CD8-positive, alpha-beta memory T cell (primary cell): Measurements from ENCODE around the gene BAHD1. TPM values are rescaled to one million over a fixed set of nuclear protein-coding genes. Genes with fewer than 3 reads are reported as not detected.
A peak's percentile ranks its signal among the peaks of the same experiment; 100 is the strongest.

Source experiments
- CTCF ChIA-PET: fragments of 350-600 bp; sonication (Branson Sonifier 250); formaldehyde crosslinking; loops from one replicate; lab custom pipeline; 2021; ENCODE audit warnings: antibody characterized with exemption; lab: Charles Lee
- POLR2A ChIA-PET: fragments of 350-600 bp; sonication (Branson Sonifier 250); formaldehyde crosslinking; loops from one replicate; lab custom pipeline; 2021; ENCODE audit warnings: antibody characterized with exemption; lab: Charles Lee
- DNase-seq, 5 donors: peaks; one replicate each; pipeline versions ENCODE4 v3.0.0 to v3.0.0-alpha.2; 2020 to 2022; ENCODE audit warnings: mixed read lengths in 1 of 5
- H3K27ac ChIP-seq: one replicate; pipeline ENCODE4 v1.7.0; 2013; ENCODE audit warnings: low read depth, mild to moderate bottlenecking, low read length, moderate library complexity
- H3K27me3 ChIP-seq: 2 replicates; pipeline ENCODE4 v1.7.0; 2013; ENCODE audit warnings: low read length, mild to moderate bottlenecking; ENCODE audit not compliant: insufficient read depth, poor library complexity, severe bottlenecking
- H3K36me3 ChIP-seq: 2 replicates; pipeline ENCODE4 v1.7.0; 2013; ENCODE audit warnings: mild to moderate bottlenecking, low read length, moderate library complexity; ENCODE audit not compliant: insufficient read depth
- H3K4me1 ChIP-seq: 2 replicates; pipeline ENCODE4 v1.7.0; 2013; ENCODE audit warnings: mild to moderate bottlenecking, low read length, moderate library complexity; ENCODE audit not compliant: insufficient read depth
- H3K4me3 ChIP-seq: 2 replicates; pipeline ENCODE4 v1.7.0; 2013; ENCODE audit warnings: mild to moderate bottlenecking, low read length
- H3K9me3 ChIP-seq: 2 replicates; pipeline ENCODE4 v1.7.0; 2013; ENCODE audit warnings: mild to moderate bottlenecking, low read length
- H3K27ac Mint-ChIP-seq, 8 donors: one replicate each; pipeline ENCODE4 v1.8.0; 2020 to 2021; ENCODE audit warnings: mixed read lengths in 8 of 8, mild to moderate bottlenecking in 6 of 8, inconsistent platforms in 3 of 8, moderate library complexity in 3 of 8
- H3K27me3 Mint-ChIP-seq, 2 donors: one replicate each; pipeline ENCODE4 v1.8.0; 2020 to 2021; ENCODE audit warnings: mixed read lengths in 2 of 2, mild to moderate bottlenecking in 1 of 2, moderate library complexity in 1 of 2
- H3K36me3 Mint-ChIP-seq, 3 donors: one replicate each; pipeline ENCODE4 v1.8.0; 2020 to 2021; ENCODE audit warnings: mixed read lengths in 3 of 3, inconsistent platforms in 1 of 3, mild to moderate bottlenecking in 1 of 3
- H3K4me1 Mint-ChIP-seq, 3 donors: one replicate each; pipeline ENCODE4 v1.8.0; 2020 to 2021; ENCODE audit warnings: mixed read lengths in 3 of 3, inconsistent platforms in 1 of 3, mild to moderate bottlenecking in 1 of 3
- H3K4me3 Mint-ChIP-seq, 7 donors: one replicate each; pipeline ENCODE4 v1.8.0; 2020 to 2021; ENCODE audit warnings: mixed read lengths in 7 of 7, mild to moderate bottlenecking in 6 of 7, moderate library complexity in 4 of 7, inconsistent platforms in 2 of 7
- H3K9me3 Mint-ChIP-seq, 5 donors: one replicate each; pipeline ENCODE4 v1.8.0; 2020 to 2022; ENCODE audit warnings: mixed read lengths in 5 of 5, mild to moderate bottlenecking in 3 of 5, moderate library complexity in 2 of 5, inconsistent platforms in 1 of 5
- polyA plus RNA-seq: library from polyadenylated mRNA; unstranded; fragments of 300-500 nt; fragmentation: Illumina TruSeq; gene quantifications from one replicate; pipeline ENCODE4 v1.2.3, GENCODE V29; 2021
- total RNA-seq, 2 experiments: library from RNA; stranded (reverse); gene quantifications; one replicate each; pipeline ENCODE4 v1.2.3, GENCODE V29; 2021

The BAHD1 gene
- total and polyA plus RNA-seq, 3 experiments from 2014 or later = 4.1 to 24.9 (median 23.6) TPM

GRCh38 chr15:40407330-40407990 is 33.3 kb upstream of the BAHD1 start:
- Mint-ChIP-seq H3K27ac (peak overlapping the region; percentile 11 to 75 (median 54)), H3K9me3 (no peaks in the 10 kb centered on the region), H3K4me3 (peak overlapping the region; percentile 53 to 85 (median 66)), H3K4me1 (peaks cover 33 to 54% (median 45%) of the 10 kb centered on the region in 3 donors), H3K36me3 (peaks cover 6 to 56% (median 14%) of the 10 kb centered on the region in 3 donors), H3K27me3 (no peaks in the 10 kb centered on the region)
- no peak overlapping the region for H3K27ac ChIP-seq
- no peaks in the 10 kb centered on the region for H3K27me3 ChIP-seq
- ChIA-PET POLR2A (no interaction called here), CTCF (interaction anchor here (0.8 to 5.8 kb wide), 9 partner anchors 9 to 133 kb away, joined by 3 to 32 read pairs (median 4); partner anchors contain the start of gene KNSTRN)
- no peak overlapping the region for H3K4me3 ChIP-seq
- peaks cover 24% of the 10 kb centered on the region for H3K4me1 ChIP-seq
- DNase-seq = no peak
- no peaks in the 10 kb centered on the region for H3K9me3 ChIP-seq
- H3K36me3 ChIP-seq = peaks cover 18% of the 10 kb centered on the region

GRCh38 chr15:40409366-40409765 is 31.4 kb upstream of the BAHD1 start:
- POLR2A ChIA-PET = interaction anchor here (0.6 kb wide), 1 partner anchor 24 kb away, joined by 4 read pairs; no protein-coding TSS in a partner anchor
- DNase-seq = no peak
- no peaks in the 10 kb centered on the region for H3K27me3 ChIP-seq

GRCh38 chr15:40410476-40410875 is 30.3 kb upstream of the BAHD1 start:
- no peak overlapping the region for H3K4me3 ChIP-seq
- peak overlapping the region in 1 of 8 donors; percentile 87 for H3K27ac Mint-ChIP-seq
- H3K36me3 Mint-ChIP-seq = peaks cover 6 to 79% (median 23%) of the 10 kb centered on the region in 3 donors
- H3K36me3 ChIP-seq = peaks cover 28% of the 10 kb centered on the region
- H3K27me3 Mint-ChIP-seq = no peaks in the 10 kb centered on the region
- no peak overlapping the region for H3K27ac ChIP-seq
- peak overlapping the region in 1 of 7 donors; percentile 78 for H3K4me3 Mint-ChIP-seq
- ChIA-PET CTCF (interaction anchor here (0.9 kb wide), 1 partner anchor 66 kb away, joined by 4 read pairs; no protein-coding TSS in a partner anchor), POLR2A (no interaction called here)
- H3K4me1 Mint-ChIP-seq = peaks cover 19 to 35% (median 25%) of the 10 kb centered on the region in 3 donors
- H3K4me1 ChIP-seq = peaks cover 14% of the 10 kb centered on the region
- no peaks in the 10 kb centered on the region for H3K9me3 Mint-ChIP-seq
- H3K27me3 ChIP-seq = no peaks in the 10 kb centered on the region
- H3K9me3 ChIP-seq = no peaks in the 10 kb centered on the region
- DNase-seq = no peak

More at GRCh38 chr15:40409366-40409765, 31.4 kb upstream of the BAHD1 start:
- H3K4me3 Mint-ChIP-seq = peak overlapping the region in 1 of 7 donors; percentile 60
- Histone ChIP-seq H3K27ac (no peak overlapping the region), H3K4me3 (no peak overlapping the region), H3K9me3 (no peaks in the 10 kb centered on the region), H3K4me1 (peaks cover 24% of the 10 kb centered on the region), H3K36me3 (peaks cover 23% of the 10 kb centered on the region)
- peak overlapping the region in 1 of 8 donors; percentile 32 for H3K27ac Mint-ChIP-seq
- H3K4me1 Mint-ChIP-seq = peaks cover 28 to 46% (median 37%) of the 10 kb centered on the region in 3 donors
- CTCF ChIA-PET = no interaction called here
- no peaks in the 10 kb centered on the region for H3K27me3 Mint-ChIP-seq
- H3K9me3 Mint-ChIP-seq = no peaks in the 10 kb centered on the region
- H3K36me3 Mint-ChIP-seq = peaks cover 6 to 71% (median 19%) of the 10 kb centered on the region in 3 donors

- CTCF ChIA-PET = interaction anchor here (3.4 kb wide), 1 partner anchor 10 kb away, joined by 18 read pairs; no protein-coding TSS in a partner anchor
Measured at GRCh38 chr15:40412095-40412759, 28.5 kb upstream of the BAHD1 start.

GRCh38 chr15:40413036-40413435 is 27.7 kb upstream of the BAHD1 start:
- Mint-ChIP-seq H3K4me3 (no peak overlapping the region), H3K4me1 (peaks cover 3 to 14% (median 6%) of the 10 kb centered on the region in 3 donors), H3K27ac (peak overlapping the region in 1 of 8 donors; percentile 70), H3K27me3 (no peaks in the 10 kb centered on the region), H3K36me3 (peaks cover 6 to 80% (median 25%) of the 10 kb centered on the region in 3 donors), H3K9me3 (no peaks in the 10 kb centered on the region)
- H3K9me3 ChIP-seq = no peaks in the 10 kb centered on the region
- CTCF ChIA-PET = interaction anchor here (1.2 to 3.4 kb wide), 3 partner anchors 9 to 69 kb away, joined by 4 to 18 read pairs (median 11); no protein-coding TSS in a partner anchor
- DNase-seq = no peak
- peaks cover 34% of the 10 kb centered on the region for H3K36me3 ChIP-seq
- H3K4me1 ChIP-seq = no peaks in the 10 kb centered on the region
- no peak overlapping the region for H3K27ac ChIP-seq
- no peak overlapping the region for H3K4me3 ChIP-seq
- H3K27me3 ChIP-seq = no peaks in the 10 kb centered on the region
- POLR2A ChIA-PET = no interaction called here

More at GRCh38 chr15:40412095-40412759, 28.5 kb upstream of the BAHD1 start:
- Mint-ChIP-seq H3K4me3 (no peak overlapping the region), H3K27me3 (no peaks in the 10 kb centered on the region), H3K36me3 (peaks cover 6 to 82% (median 25%) of the 10 kb centered on the region in 3 donors), H3K9me3 (no peaks in the 10 kb centered on the region), H3K4me1 (peaks cover 10 to 22% (median 14%) of the 10 kb centered on the region in 3 donors), H3K27ac (peak overlapping the region in 1 of 8 donors; percentile 52)
- Histone ChIP-seq H3K4me3 (no peak overlapping the region), H3K4me1 (peaks cover 3% of the 10 kb centered on the region), H3K27ac (no peak overlapping the region), H3K36me3 (peaks cover 34% of the 10 kb centered on the region), H3K27me3 (no peaks in the 10 kb centered on the region), H3K9me3 (no peaks in the 10 kb centered on the region)
- POLR2A ChIA-PET = no interaction called here
- no peak for DNase-seq

GRCh38 chr15:40414816-40415215 is 25.9 kb upstream of the BAHD1 start:
- ChIA-PET POLR2A (interaction anchor here (1.3 kb wide), 1 partner anchor 25 kb away, joined by 3 read pairs; no protein-coding TSS in a partner anchor), CTCF (interaction anchor here (1.9 kb wide), 1 partner anchor 71 kb away, joined by 11 read pairs; no protein-coding TSS in a partner anchor)
- Histone ChIP-seq H3K36me3 (peaks cover 34% of the 10 kb centered on the region), H3K9me3 (no peaks in the 10 kb centered on the region), H3K27ac (no peak overlapping the region), H3K27me3 (no peaks in the 10 kb centered on the region), H3K4me3 (no peak overlapping the region), H3K4me1 (no peaks in the 10 kb centered on the region)
- Mint-ChIP-seq H3K4me1 (peaks cover 0 to 4% (median 3%) of the 10 kb centered on the region in 3 donors), H3K27me3 (no peaks in the 10 kb centered on the region), H3K4me3 (no peak overlapping the region), H3K9me3 (no peaks in the 10 kb centered on the region), H3K27ac (peak overlapping the region in 2 of 8 donors; percentile 36 to 47), H3K36me3 (peaks cover 6 to 76% (median 25%) of the 10 kb centered on the region in 3 donors)
- no peak for DNase-seq

GRCh38 chr15:40415226-40415625 is 25.5 kb upstream of the BAHD1 start:
- Mint-ChIP-seq H3K27ac (peak overlapping the region in 1 of 8 donors; percentile 13), H3K9me3 (no peaks in the 10 kb centered on the region), H3K4me1 (peaks cover 0 to 3% (median under 1%) of the 10 kb centered on the region in 3 donors), H3K36me3 (peaks cover 6 to 72% (median 25%) of the 10 kb centered on the region in 3 donors), H3K4me3 (no peak overlapping the region), H3K27me3 (no peaks in the 10 kb centered on the region)
- H3K4me1 ChIP-seq = no peaks in the 10 kb centered on the region
- ChIA-PET POLR2A (no interaction called here), CTCF (no interaction called here)
- H3K27me3 ChIP-seq = no peaks in the 10 kb centered on the region
- H3K36me3 ChIP-seq = peaks cover 33% of the 10 kb centered on the region
- DNase-seq = no peak
- H3K27ac ChIP-seq = no peak overlapping the region
- no peaks in the 10 kb centered on the region for H3K9me3 ChIP-seq
- no peak overlapping the region for H3K4me3 ChIP-seq
